RKO (cell line): ENCODE measurements around the gene SLC36A4.
"Not testable (repeated sequence)": the region's sequence is repeated elsewhere in the genome, so short reads cannot be mapped to it uniquely, and the experiment has no call there.

ENCODE experiments used
- DNase-seq: peaks from one replicate; pipeline ENCODE4 v3.0.0-alpha.2; 2016; ENCODE audit warnings: low spot score

Gene SLC36A4

DNA sequence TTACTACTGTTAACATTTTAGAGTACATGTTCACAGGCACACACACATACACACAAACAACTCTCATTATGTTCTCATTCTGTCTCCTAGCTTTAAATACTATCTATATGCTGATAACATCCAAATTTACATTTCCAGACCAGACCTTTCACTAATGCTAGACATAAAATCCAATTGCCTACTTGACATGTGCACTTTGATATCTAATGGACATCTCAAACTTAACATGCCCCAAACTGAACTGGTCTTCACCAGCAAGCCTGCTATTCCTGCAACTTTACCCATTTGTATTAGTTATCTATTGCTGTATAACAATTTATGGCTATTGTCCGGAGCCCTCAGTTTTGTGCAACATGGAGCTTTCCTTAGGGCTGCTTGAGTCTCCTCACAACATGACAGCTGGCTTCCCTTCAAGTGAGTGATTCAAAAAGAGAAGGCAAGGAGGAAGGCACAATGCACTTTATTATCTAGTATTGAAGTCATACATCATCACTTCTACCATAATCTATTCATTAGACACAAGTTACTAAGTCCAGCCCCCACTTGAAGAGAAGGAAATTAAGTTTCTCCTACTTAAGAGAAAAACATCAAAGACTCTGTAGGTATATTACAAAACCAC lies 3.0 kb downstream of the SLC36A4 start:
- no peak for DNase-seq

GRCh38 chr11:93193731-93194130 lies 4.1 kb downstream of the SLC36A4 start:
- no peak for DNase-seq

DNA sequence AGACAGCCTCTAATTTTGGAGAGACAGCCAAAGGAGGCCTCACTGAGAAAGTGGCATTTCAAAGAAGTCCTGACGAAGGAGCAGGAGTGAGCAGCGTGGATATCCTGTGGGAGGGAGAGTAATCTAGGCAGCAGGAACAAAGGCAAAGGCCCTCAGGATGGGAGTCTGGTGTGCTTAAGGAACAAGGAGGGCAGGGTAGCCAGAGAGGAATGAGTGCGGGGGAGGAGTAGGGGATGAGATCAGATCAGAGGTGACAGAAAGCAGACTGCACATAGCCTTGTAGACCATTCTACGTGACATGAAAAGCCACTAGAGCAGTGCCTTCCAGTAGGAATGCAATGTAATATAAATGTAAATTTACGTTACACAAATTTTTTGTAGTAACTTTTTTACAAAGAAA lies 5.6 kb downstream of the SLC36A4 start:
- no peak for DNase-seq

DNA sequence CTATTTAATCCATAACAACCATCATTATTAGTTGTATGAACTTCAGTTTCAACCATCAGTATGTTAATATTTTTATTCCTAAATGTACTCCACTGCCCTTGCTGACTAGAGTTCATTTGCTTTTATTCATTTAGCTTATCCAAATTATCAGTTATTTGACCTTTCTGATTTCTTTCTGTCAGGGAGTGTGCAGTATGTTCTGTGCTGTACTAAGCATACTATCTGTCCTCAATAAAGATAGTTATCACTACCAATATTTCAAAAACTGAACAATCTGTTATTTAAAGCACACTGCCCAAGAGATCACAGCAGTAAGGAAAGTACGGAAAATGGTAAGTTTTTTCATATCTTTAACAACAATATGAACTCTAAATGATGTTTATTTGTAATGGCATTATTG lies 8.3 kb downstream of the SLC36A4 start:
- DNase-seq = no peak

GRCh38 chr11:93188726-93189125 lies 9.1 kb downstream of the SLC36A4 start:
- DNase-seq = no peak

GRCh38 chr11:93187290-93187689 lies 10.5 kb downstream of the SLC36A4 start:
- DNase-seq = no peak

GRCh38 chr11:93177891-93178290 lies 19.9 kb downstream of the SLC36A4 start:
- not testable (repeated sequence) for DNase-seq

DNA sequence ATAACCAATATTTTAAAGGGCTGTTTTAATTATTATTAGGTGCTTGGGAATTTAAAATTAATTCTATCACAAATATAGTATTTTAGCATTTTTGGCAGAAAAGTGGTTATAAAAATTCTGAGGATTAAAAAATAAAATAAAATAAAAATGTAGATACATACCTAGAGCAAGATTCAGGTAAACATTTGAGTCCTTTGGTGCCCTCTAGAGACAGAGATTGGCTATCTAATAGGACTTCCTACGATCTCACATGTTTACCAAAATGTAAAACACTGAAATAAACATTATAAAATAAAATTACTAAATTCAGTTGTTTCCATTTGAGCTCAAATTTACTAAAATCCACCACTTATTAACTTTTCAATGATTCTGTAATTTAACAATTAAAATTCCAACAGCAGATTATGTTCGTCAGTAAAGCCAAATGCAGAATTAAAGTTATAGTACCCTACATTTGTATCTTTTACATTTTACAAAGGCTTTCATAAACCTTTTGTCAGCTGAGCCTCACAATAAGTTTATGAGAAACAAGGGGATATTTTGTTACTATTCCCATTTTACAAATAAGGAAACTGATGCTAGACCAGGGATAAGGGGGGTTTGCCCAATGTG lies 27.7 kb downstream of the SLC36A4 start:
- peak; percentile 33 for DNase-seq

GRCh38 chr11:93169143-93169542 lies 28.6 kb downstream of the SLC36A4 start:
- no peak for DNase-seq

GRCh38 chr11:93166862-93167261 lies 30.9 kb downstream of the SLC36A4 start:
- no peak for DNase-seq

- no peak for DNase-seq
These were observed 31.6 kb downstream of the SLC36A4 start for GRCh38 chr11:93166194-93166593.

GRCh38 chr11:93160808-93161207 lies 37.0 kb downstream of the SLC36A4 start:
- DNase-seq = no peak

- DNase-seq = no peak
These were observed 37.6 kb downstream of the SLC36A4 start for GRCh38 chr11:93160156-93160555.

GRCh38 chr11:93159721-93160120 lies 38.1 kb downstream of the SLC36A4 start:
- no peak for DNase-seq

DNA sequence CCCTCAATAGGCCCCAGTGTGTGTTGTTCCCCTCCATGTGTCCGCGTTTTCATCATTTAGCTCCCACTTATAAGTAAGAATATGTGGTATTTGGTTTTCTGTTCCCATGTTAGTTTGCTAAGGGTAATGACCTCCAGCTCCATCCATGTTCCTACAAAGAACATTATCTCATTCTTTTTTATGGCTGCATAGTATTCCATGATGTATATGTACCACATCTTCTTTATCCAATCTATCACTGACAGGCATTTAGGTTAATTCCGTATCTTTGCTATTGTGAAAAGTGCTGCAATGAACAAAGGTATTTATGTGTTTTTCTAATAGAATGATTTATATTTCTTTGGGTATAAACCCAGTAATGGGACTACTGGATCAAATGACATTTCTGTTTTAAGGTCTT lies 42.1 kb downstream of the SLC36A4 start:
- no peak for DNase-seq

- no peak for DNase-seq
These were observed 52.3 kb downstream of the SLC36A4 start for GRCh38 chr11:93145390-93145915.

- no peak for DNase-seq
These were observed 54.0 kb downstream of the SLC36A4 start for GRCh38 chr11:93143800-93144199.

- no peak for DNase-seq
These were observed 54.6 kb downstream of the SLC36A4 start for GRCh38 chr11:93143186-93143585.

GRCh38 chr11:93133488-93134109 lies 64.2 kb downstream of the SLC36A4 start:
- DNase-seq = no peak

- DNase-seq = no peak
These were observed 65.0 kb downstream of the SLC36A4 start for GRCh38 chr11:93132836-93133235.

DNA sequence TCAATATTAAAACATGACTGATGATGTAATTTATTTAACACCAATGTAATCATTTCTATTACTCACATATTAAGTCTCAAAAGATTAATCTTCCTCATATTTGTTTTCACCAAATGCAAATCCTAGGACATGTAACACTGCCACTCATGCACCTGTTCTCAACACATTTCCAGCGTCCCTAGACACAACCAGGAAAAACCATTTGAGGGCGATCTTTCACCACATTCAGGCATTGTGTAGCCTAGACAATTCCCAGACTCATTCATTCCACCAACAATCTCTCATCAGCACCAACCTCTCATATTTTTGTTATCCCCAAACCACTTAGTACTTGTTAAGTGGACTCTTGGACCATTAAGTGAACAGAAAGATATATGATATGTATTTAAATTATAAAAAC lies 66.1 kb downstream of the SLC36A4 start:
- peak; percentile 10 for DNase-seq

- DNase-seq = no peak
These were observed 69.2 kb downstream of the SLC36A4 start for GRCh38 chr11:93128574-93128973.

- DNase-seq = no peak
These were observed 74.4 kb downstream of the SLC36A4 start for GRCh38 chr11:93123351-93123898.
